Fibroblast of the aortic adventitia (primary cell): ENCODE measurements around the gene SEMA4G. TPM values are rescaled to one million over a fixed set of nuclear protein-coding genes. Genes with fewer than 3 reads are reported as not detected.

Experiments
- DNase-seq: peaks from one replicate; pipeline ENCODE4 v3.0.0-alpha.2; 2010; ENCODE audit warnings: low read depth
- H3K4me3 ChIP-seq: 2 replicates; pipeline ENCODE4 v1.5.1; 2011; ENCODE audit warnings: low read depth, mild to moderate bottlenecking, control low read depth, low read length, moderate library complexity
- total RNA-seq: library from RNA; depleted of rRNA; stranded (reverse); fragments of >200 nt; gene quantifications from 2 replicates; pipeline ENCODE4 v1.2.3, GENCODE V29; 2012; ENCODE audit warnings: low replicate concordance
- TF ChIP-seq, protein P1 (sequence below): IDR thresholded peaks from 2 replicates; pipeline ENCODE4 v1.5.1; 2011; ENCODE audit warnings: mild to moderate bottlenecking, low read length, control low read depth, inconsistent platforms; ENCODE audit not compliant: insufficient read depth

Gene SEMA4G
- total RNA-seq, 1 donor, result 0.81 TPM

- H3K4me3 ChIP-seq, result no peak overlapping the region
Observed at GRCh38 chr10:100976906-100977305, 7.6 kb downstream of the SEMA4G start.

GRCh38 chr10:100977436-100977835 lies 8.1 kb downstream of the SEMA4G start:
- TF ChIP-seq, protein P1, sequence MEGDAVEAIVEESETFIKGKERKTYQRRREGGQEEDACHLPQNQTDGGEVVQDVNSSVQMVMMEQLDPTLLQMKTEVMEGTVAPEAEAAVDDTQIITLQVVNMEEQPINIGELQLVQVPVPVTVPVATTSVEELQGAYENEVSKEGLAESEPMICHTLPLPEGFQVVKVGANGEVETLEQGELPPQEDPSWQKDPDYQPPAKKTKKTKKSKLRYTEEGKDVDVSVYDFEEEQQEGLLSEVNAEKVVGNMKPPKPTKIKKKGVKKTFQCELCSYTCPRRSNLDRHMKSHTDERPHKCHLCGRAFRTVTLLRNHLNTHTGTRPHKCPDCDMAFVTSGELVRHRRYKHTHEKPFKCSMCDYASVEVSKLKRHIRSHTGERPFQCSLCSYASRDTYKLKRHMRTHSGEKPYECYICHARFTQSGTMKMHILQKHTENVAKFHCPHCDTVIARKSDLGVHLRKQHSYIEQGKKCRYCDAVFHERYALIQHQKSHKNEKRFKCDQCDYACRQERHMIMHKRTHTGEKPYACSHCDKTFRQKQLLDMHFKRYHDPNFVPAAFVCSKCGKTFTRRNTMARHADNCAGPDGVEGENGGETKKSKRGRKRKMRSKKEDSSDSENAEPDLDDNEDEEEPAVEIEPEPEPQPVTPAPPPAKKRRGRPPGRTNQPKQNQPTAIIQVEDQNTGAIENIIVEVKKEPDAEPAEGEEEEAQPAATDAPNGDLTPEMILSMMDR, result no peak
- no peak overlapping the region for H3K4me3 ChIP-seq
- DNase-seq, result no peak

More at GRCh38 chr10:100976906-100977305, 7.6 kb downstream of the SEMA4G start:
- no peak for DNase-seq
- TF ChIP-seq, protein P1, result no peak

- TF ChIP-seq, protein P1, result no peak
- H3K4me3 ChIP-seq, result no peak overlapping the region
- no peak for DNase-seq
Observed at GRCh38 chr10:100978121-100978900, 9.0 kb downstream of the SEMA4G start.

- no peak overlapping the region for H3K4me3 ChIP-seq
- no peak for DNase-seq
- TF ChIP-seq, protein P1, result no peak
Observed at GRCh38 chr10:100978901-100979195, 9.5 kb downstream of the SEMA4G start.

DNA sequence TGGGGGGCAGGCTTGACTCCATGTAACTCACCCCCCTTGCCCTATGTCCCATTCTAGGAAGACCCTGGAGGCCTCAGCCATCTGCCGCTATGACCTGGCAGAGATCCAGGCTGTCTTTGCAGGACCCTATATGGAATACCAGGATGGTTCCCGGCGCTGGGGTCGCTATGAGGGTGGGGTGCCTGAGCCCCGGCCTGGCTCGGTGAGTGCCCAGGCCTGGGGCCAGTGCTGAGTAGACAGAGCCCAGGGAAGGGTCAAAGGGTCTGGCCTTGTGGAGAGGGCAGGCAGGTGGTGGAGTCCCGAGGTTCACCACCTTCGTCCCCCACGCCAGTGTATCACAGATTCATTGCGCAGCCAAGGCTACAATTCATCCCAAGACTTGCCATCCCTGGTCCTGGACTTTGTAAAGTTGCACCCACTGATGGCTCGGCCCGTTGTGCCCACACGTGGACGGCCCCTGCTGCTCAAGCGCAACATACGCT lies 10.5 kb downstream of the SEMA4G start:
- TF ChIP-seq, protein P1, result no peak
- no peak for DNase-seq
- no peak overlapping the region for H3K4me3 ChIP-seq

DNA sequence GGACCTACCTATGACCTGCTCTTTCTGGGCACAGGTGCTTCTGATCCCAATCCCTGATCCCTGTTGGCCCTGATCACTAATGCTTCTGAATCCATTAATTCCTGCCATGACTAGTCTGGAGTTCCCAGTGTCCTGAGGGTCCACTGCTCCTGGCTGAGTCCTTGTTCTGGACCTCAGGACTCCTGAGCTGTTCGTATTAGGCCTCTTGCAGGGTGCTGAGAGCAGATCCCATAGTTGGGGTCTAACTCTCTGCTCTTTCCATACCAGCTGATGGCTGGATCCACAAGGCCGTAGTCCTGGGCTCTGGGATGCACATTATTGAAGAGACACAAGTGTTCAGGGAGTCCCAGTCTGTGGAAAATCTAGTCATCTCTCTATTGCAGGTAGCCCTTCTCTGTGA lies 11.0 kb downstream of the SEMA4G start:
- no peak overlapping the region for H3K4me3 ChIP-seq
- DNase-seq, result no peak
- TF ChIP-seq, protein P1, result no peak

GRCh38 chr10:100980711-100981110 lies 11.4 kb downstream of the SEMA4G start:
- DNase-seq, result no peak
- TF ChIP-seq, protein P1, result no peak
- H3K4me3 ChIP-seq, result no peak overlapping the region
